Neural cell (in vitro differentiated cells): ENCODE data around the gene C1orf198.

Experiments
- EP300 ChIP-seq: fragments of 450-650 bp; conservative IDR thresholded peaks from 2 replicates; pipeline ENCODE4 v1.6.1; 2014; ENCODE audit warnings: antibody characterized with exemption, mild to moderate bottlenecking, moderate library complexity; ENCODE audit not compliant: poor library complexity, severe bottlenecking
- EZH2 ChIP-seq: fragments of 200-600, 300-800 bp; shearing (Covaris generic), sonication (generic); IDR thresholded peaks from 2 replicates; pipeline ENCODE4 v1.6.1; 2014; ENCODE audit warnings: antibody characterized with exemption, low read length, borderline replicate concordance, mild to moderate bottlenecking; ENCODE audit not compliant: insufficient read depth, poor library complexity, severe bottlenecking
- POLR2AphosphoS5 ChIP-seq: IDR thresholded peaks from 2 replicates; pipeline ENCODE4 v1.6.1; 2012
- RAD21 ChIP-seq: fragments of 450-650 bp; conservative IDR thresholded peaks from 2 replicates; pipeline ENCODE4 v1.6.1; 2014; ENCODE audit warnings: antibody characterized with exemption, mild to moderate bottlenecking, moderate library complexity
- SMC3 ChIP-seq: fragments of 450-650 bp; conservative IDR thresholded peaks from 2 replicates; pipeline ENCODE4 v1.6.1; 2014; ENCODE audit warnings: antibody characterized with exemption, mild to moderate bottlenecking, moderate library complexity; ENCODE audit not compliant: poor library complexity
- TAF1 ChIP-seq: IDR thresholded peaks from 2 replicates; pipeline ENCODE4 v1.6.1; 2012; ENCODE audit warnings: low read depth
- TF ChIP-seq, protein P1 (sequence below): IDR thresholded peaks from 2 replicates; pipeline ENCODE4 v1.6.1; 2012; ENCODE audit warnings: borderline replicate concordance
- TF ChIP-seq, protein P2 (sequence below): fragments of 450-650 bp; IDR thresholded peaks from 2 replicates; pipeline ENCODE4 v1.5.1; 2014; ENCODE audit warnings: antibody characterized with exemption, mild to moderate bottlenecking, moderate library complexity; ENCODE audit not compliant: poor library complexity, severe bottlenecking

DNA sequence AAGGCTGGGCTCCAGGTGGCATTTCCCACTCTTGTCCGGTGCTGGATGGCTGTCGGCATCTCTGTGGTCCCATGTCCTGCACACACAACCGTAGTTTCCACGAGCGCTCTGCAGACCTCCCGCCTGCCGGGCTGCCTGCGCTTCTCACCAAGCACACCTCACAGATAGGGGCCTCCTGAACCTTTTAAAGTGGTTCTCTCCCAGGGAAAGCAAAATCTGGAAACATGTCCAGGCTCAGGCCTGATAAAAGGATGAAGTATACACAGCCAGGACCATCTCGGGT, 74.9 kb downstream of the C1orf198 start:
- TF ChIP-seq EP300 (no peak), POLR2AphosphoS5 (no peak), SMC3 (no peak), EZH2 (no peak), TAF1 (no peak), RAD21 (no peak)
- TF ChIP-seq, protein P1, sequence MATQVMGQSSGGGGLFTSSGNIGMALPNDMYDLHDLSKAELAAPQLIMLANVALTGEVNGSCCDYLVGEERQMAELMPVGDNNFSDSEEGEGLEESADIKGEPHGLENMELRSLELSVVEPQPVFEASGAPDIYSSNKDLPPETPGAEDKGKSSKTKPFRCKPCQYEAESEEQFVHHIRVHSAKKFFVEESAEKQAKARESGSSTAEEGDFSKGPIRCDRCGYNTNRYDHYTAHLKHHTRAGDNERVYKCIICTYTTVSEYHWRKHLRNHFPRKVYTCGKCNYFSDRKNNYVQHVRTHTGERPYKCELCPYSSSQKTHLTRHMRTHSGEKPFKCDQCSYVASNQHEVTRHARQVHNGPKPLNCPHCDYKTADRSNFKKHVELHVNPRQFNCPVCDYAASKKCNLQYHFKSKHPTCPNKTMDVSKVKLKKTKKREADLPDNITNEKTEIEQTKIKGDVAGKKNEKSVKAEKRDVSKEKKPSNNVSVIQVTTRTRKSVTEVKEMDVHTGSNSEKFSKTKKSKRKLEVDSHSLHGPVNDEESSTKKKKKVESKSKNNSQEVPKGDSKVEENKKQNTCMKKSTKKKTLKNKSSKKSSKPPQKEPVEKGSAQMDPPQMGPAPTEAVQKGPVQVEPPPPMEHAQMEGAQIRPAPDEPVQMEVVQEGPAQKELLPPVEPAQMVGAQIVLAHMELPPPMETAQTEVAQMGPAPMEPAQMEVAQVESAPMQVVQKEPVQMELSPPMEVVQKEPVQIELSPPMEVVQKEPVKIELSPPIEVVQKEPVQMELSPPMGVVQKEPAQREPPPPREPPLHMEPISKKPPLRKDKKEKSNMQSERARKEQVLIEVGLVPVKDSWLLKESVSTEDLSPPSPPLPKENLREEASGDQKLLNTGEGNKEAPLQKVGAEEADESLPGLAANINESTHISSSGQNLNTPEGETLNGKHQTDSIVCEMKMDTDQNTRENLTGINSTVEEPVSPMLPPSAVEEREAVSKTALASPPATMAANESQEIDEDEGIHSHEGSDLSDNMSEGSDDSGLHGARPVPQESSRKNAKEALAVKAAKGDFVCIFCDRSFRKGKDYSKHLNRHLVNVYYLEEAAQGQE: no peak
- TF ChIP-seq, protein P2, sequence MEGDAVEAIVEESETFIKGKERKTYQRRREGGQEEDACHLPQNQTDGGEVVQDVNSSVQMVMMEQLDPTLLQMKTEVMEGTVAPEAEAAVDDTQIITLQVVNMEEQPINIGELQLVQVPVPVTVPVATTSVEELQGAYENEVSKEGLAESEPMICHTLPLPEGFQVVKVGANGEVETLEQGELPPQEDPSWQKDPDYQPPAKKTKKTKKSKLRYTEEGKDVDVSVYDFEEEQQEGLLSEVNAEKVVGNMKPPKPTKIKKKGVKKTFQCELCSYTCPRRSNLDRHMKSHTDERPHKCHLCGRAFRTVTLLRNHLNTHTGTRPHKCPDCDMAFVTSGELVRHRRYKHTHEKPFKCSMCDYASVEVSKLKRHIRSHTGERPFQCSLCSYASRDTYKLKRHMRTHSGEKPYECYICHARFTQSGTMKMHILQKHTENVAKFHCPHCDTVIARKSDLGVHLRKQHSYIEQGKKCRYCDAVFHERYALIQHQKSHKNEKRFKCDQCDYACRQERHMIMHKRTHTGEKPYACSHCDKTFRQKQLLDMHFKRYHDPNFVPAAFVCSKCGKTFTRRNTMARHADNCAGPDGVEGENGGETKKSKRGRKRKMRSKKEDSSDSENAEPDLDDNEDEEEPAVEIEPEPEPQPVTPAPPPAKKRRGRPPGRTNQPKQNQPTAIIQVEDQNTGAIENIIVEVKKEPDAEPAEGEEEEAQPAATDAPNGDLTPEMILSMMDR: no peak
